Liver (tissue), 9 donors: ENCODE data around the gene PEX6. TPM values are rescaled to one million over a fixed set of nuclear protein-coding genes. Genes with fewer than 3 reads are reported as not detected.

Source experiments
- DNase-seq: peaks from one replicate; pipeline ENCODE4 v3.0.0-alpha.2; 2017; ENCODE audit warnings: low spot score
- H3K27ac ChIP-seq, 2 donors: one replicate each; pipeline ENCODE4 v1.7.0; 2013; ENCODE audit warnings: inconsistent platforms in 2 of 2, low read length in 2 of 2, control low read depth in 1 of 2, low read depth in 1 of 2, mild to moderate bottlenecking in 1 of 2
- H3K27me3 ChIP-seq, 4 donors: one replicate each; pipeline versions ENCODE4 v1.6.1 to v1.7.0; 2013; ENCODE audit warnings: low read length in 3 of 4, inconsistent platforms in 1 of 4, mild to moderate bottlenecking in 1 of 4, moderate library complexity in 1 of 4; ENCODE audit not compliant: control insufficient read depth in 4 of 4, insufficient read depth in 4 of 4
- H3K36me3 ChIP-seq, 4 donors: one replicate each; pipeline versions ENCODE4 v1.6.1 to v1.7.0; 2013; ENCODE audit warnings: low read length in 3 of 4, mild to moderate bottlenecking in 3 of 4, low read depth in 1 of 4, moderate library complexity in 1 of 4; ENCODE audit not compliant: control insufficient read depth in 4 of 4, insufficient read depth in 3 of 4
- H3K4me1 ChIP-seq, 4 donors: one replicate each; pipeline versions ENCODE4 v1.6.1 to v1.7.0; 2013; ENCODE audit warnings: low read length in 3 of 4, mild to moderate bottlenecking in 3 of 4, moderate library complexity in 1 of 4; ENCODE audit not compliant: control insufficient read depth in 4 of 4, insufficient read depth in 4 of 4
- H3K4me3 ChIP-seq, 3 donors: one replicate each; pipeline versions ENCODE4 v1.6.1 to v1.7.0; 2013; ENCODE audit warnings: low read length in 3 of 3, control low read depth in 1 of 3, low read depth in 1 of 3, mild to moderate bottlenecking in 1 of 3
- H3K9ac ChIP-seq, 2 donors: one replicate each; pipeline ENCODE4 v1.7.0; 2013; ENCODE audit warnings: low read length in 2 of 2, mild to moderate bottlenecking in 2 of 2, moderate library complexity in 2 of 2, control low read depth in 1 of 2, low read depth in 1 of 2
- H3K9me3 ChIP-seq, 4 donors: one replicate each; pipeline versions ENCODE4 v1.6.1 to v1.7.0; 2013; ENCODE audit warnings: low read length in 3 of 4; ENCODE audit not compliant: control insufficient read depth in 4 of 4
- ATF3 ChIP-seq: IDR thresholded peaks from 2 replicates; pipeline ENCODE4 v1.6.1; 2016; ENCODE audit warnings: antibody characterized with exemption
- EGR1 ChIP-seq, 2 donors: IDR thresholded peaks; 2 replicates each; pipeline ENCODE4 v1.6.1; 2016 to 2018; ENCODE audit warnings: antibody characterized with exemption in 2 of 2, low read depth in 2 of 2
- FOXA1 ChIP-seq: IDR thresholded peaks from 2 replicates; pipeline ENCODE4 v1.6.1; 2016; ENCODE audit warnings: antibody characterized with exemption
- FOXA2 ChIP-seq: IDR thresholded peaks from 2 replicates; pipeline ENCODE4 v1.6.1; 2016; ENCODE audit warnings: antibody characterized with exemption
- GABPA ChIP-seq, 2 donors: IDR thresholded peaks in 1 of 2; conservative IDR thresholded peaks in 1 of 2; 2 replicates each; pipeline ENCODE4 v1.6.1; 2016; ENCODE audit warnings: antibody characterized with exemption in 2 of 2, mild to moderate bottlenecking in 1 of 2, moderate library complexity in 1 of 2
- HNF4A ChIP-seq, 2 donors: conservative IDR thresholded peaks; 2 replicates each; pipeline ENCODE4 v1.6.1; 2016; ENCODE audit warnings: antibody characterized with exemption in 2 of 2, mild to moderate bottlenecking in 2 of 2
- HNF4G ChIP-seq: IDR thresholded peaks from 2 replicates; pipeline ENCODE4 v1.6.1; 2016; ENCODE audit warnings: antibody characterized with exemption
- JUND ChIP-seq, 2 donors: IDR thresholded peaks; 2 replicates each; pipeline ENCODE4 v1.6.1; 2016; ENCODE audit warnings: antibody characterized with exemption in 2 of 2
- MAX ChIP-seq: IDR thresholded peaks from 2 replicates; pipeline ENCODE4 v1.6.1; 2016; ENCODE audit warnings: antibody characterized with exemption
- NR2F2 ChIP-seq: IDR thresholded peaks from 2 replicates; pipeline ENCODE4 v1.6.1; 2016; ENCODE audit warnings: antibody characterized with exemption
- REST ChIP-seq: IDR thresholded peaks from 2 replicates; pipeline ENCODE4 v1.6.1; 2016; ENCODE audit warnings: antibody characterized with exemption, mild to moderate bottlenecking
- RXRA ChIP-seq, 2 donors: IDR thresholded peaks; 2 replicates each; pipeline ENCODE4 v1.6.1; 2017 to 2018; ENCODE audit warnings: antibody characterized with exemption in 2 of 2, mild to moderate bottlenecking in 1 of 2
- SP1 ChIP-seq: IDR thresholded peaks from 2 replicates; pipeline ENCODE4 v1.6.1; 2018; ENCODE audit warnings: antibody characterized with exemption, mild to moderate bottlenecking
- TAF1 ChIP-seq: conservative IDR thresholded peaks from 2 replicates; pipeline ENCODE4 v1.6.1; 2016; ENCODE audit warnings: antibody characterized with exemption, mild to moderate bottlenecking
- YY1 ChIP-seq: IDR thresholded peaks from 2 replicates; pipeline ENCODE4 v1.6.1; 2016; ENCODE audit warnings: antibody characterized with exemption, mild to moderate bottlenecking
- ZBTB33 ChIP-seq: IDR thresholded peaks from 2 replicates; pipeline ENCODE4 v1.6.1; 2016; ENCODE audit warnings: antibody characterized with exemption
- WGBS: extraction: QIAGEN DNeasy Blood & Tissue Kit; methylation state at CpG from one replicate; pipeline ENCODE4 v1.1.7; 2013; 5-methylcytosine and 5-hydroxymethylcytosine counted together
- polyA plus RNA-seq, 2 donors: library from polyadenylated mRNA; stranded (reverse) in 1 of 2; unstranded in 1 of 2; fragments of 200-250 nt in 1 of 2; fragments of >200 nt in 1 of 2; fragmentation: Nextera tagmentation in 1 of 2; extraction: Ambion mirVana in 1 of 2; gene quantifications; one replicate each; pipeline versions ENCODE4 v1.2.1 to v1.2.3, GENCODE V29; 2013 to 2015
- total RNA-seq, 2 donors: library from RNA; depleted of rRNA; stranded (reverse); fragments of >200 nt; gene quantifications; one replicate each; pipeline ENCODE4 v1.2.3, GENCODE V29; 2014
- TF ChIP-seq, protein P1 (sequence below): fragments of 150-350 bp; IDR thresholded peaks from 2 replicates; pipeline ENCODE4 v1.5.1; 2017; ENCODE audit warnings: improper control_type of control experiment, low read depth, low read length; ENCODE audit not compliant: missing input control
- donor health status: healthy.
- donor health status: healthy.
- donor health status: healthy.
- donor health status: healthy.
- donor health status: healthy.

The PEX6 gene
- total and polyA plus RNA-seq, 4 donors: 5.4 to 20.7 (median 15.2) TPM

GRCh38 chr6:42960243-42961019 is 18.6 kb downstream of the PEX6 start, which contains the start of gene GNMT:
Gene GNMT (plus strand): TSS chr6:42960754. CDS start chr6:42960768, 14 bp downstream.
- WGBS: 3% methylated on average over 62 of the region's 62 CpGs
- TF ChIP-seq FOXA2 (no peak), FOXA1 (no peak), NR2F2 (no peak), REST (peak; percentile 22), ZBTB33 (no peak), SP1 (peak; percentile 72), EGR1 (IDR thresholded peaks at IDR 0.05; ENCODE audit: low read depth in 2 of 2) (peak in 1 of 2 donors; percentile 11), TAF1 (peak; percentile 66), RXRA (IDR thresholded peaks at IDR 0.05) (peak in 1 of 2 donors; percentile 19), YY1 (peak; percentile 66), JUND (IDR thresholded peaks at IDR 0.05) (no peak), HNF4A (conservative IDR thresholded peaks at IDR 0.05) (no peak)
- TF ChIP-seq, protein P1, sequence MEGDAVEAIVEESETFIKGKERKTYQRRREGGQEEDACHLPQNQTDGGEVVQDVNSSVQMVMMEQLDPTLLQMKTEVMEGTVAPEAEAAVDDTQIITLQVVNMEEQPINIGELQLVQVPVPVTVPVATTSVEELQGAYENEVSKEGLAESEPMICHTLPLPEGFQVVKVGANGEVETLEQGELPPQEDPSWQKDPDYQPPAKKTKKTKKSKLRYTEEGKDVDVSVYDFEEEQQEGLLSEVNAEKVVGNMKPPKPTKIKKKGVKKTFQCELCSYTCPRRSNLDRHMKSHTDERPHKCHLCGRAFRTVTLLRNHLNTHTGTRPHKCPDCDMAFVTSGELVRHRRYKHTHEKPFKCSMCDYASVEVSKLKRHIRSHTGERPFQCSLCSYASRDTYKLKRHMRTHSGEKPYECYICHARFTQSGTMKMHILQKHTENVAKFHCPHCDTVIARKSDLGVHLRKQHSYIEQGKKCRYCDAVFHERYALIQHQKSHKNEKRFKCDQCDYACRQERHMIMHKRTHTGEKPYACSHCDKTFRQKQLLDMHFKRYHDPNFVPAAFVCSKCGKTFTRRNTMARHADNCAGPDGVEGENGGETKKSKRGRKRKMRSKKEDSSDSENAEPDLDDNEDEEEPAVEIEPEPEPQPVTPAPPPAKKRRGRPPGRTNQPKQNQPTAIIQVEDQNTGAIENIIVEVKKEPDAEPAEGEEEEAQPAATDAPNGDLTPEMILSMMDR: no peak
- DNase-seq: peak; percentile 66
- Histone ChIP-seq H3K36me3 (peaks cover 6 to 25% (median 17%) of the 10 kb centered on the region in 4 donors), H3K27ac (peak within 1 kb of the TSS; percentile 84 to 94), H3K4me1 (peaks cover 3 to 32% (median 26%) of the 10 kb centered on the region in 4 donors), H3K9me3 (no peaks in the 10 kb centered on the region), H3K4me3 (peak within 1 kb of the TSS; percentile 69 to 84 (median 80)), H3K27me3 (no peaks in the 10 kb centered on the region), H3K9ac (peak within 1 kb of the TSS; percentile 8 to 66)

DNA sequence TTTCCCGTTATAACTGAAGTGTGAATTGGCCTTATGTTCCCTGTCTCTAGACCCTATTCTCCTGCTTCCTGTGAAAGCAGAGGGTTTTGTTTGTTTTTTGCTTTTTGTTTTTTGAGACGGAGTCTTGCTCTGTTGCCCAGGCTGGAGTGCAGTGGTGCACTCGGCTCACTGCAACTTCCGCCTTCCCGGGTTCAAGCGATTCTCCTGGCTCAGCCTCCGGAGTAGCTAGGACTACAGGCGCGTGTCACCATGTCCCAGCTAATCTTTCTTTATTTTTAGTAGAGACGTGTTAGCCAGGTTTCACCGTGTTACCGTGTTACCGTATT is 19.1 kb downstream of the PEX6 start:
- Histone ChIP-seq H3K36me3 (peaks cover 6 to 19% (median 14%) of the 10 kb centered on the region in 4 donors), H3K4me3 (peak overlapping the region; percentile 69 to 84 (median 80)), H3K9ac (peak overlapping the region in 1 of 2 donors; percentile 66), H3K9me3 (no peaks in the 10 kb centered on the region), H3K27me3 (no peaks in the 10 kb centered on the region), H3K4me1 (peaks cover 3 to 32% (median 26%) of the 10 kb centered on the region in 4 donors), H3K27ac (peak overlapping the region; percentile 84 to 94)
- WGBS: 15% methylated on average over 13 of the region's 13 CpGs
- DNase-seq: no peak
- no peak for TF ChIP-seq FOXA2
- TF ChIP-seq REST: no peak
- TF ChIP-seq SP1: no peak
- TF ChIP-seq ATF3: no peak
- no peak for TF ChIP-seq RXRA (IDR thresholded peaks at IDR 0.05)
- no peak for TF ChIP-seq MAX
- no peak for TF ChIP-seq NR2F2
- no peak for TF ChIP-seq EGR1 (IDR thresholded peaks at IDR 0.05; ENCODE audit: low read depth in 2 of 2)
- TF ChIP-seq HNF4G: no peak
- TF ChIP-seq ZBTB33: no peak
- no peak for TF ChIP-seq FOXA1
- no peak for TF ChIP-seq GABPA (IDR thresholded peaks at IDR 0.05 in 1 of 2, conservative IDR thresholded peaks at IDR 0.05 in 1 of 2)
